Activated B cell treated with CpG ODN at 0.5 μM for 24 hours (primary cell): ENCODE results near the gene CTSC. TPM values are rescaled to one million over a fixed set of nuclear protein-coding genes. Genes with fewer than 3 reads are reported as not detected.

Experiments
- ATAC-seq: fragments of 200-7000 bp; cut with Tn5 transposase; one replicate; pipeline ENCODE4 v1.10.0; 2021; ENCODE audit warnings: low read depth, mild to moderate bottlenecking, moderate library complexity
- CTCF ChIA-PET: fragments of 350-600 bp; sonication (Branson Sonifier 250); formaldehyde crosslinking; loops from one replicate; lab custom pipeline; 2021; ENCODE audit warnings: antibody characterized with exemption; lab: Charles Lee
- POLR2A ChIA-PET: fragments of 350-600 bp; sonication (Branson Sonifier 250); formaldehyde crosslinking; loops from one replicate; lab custom pipeline; 2021; ENCODE audit warnings: antibody characterized with exemption; lab: Charles Lee
- DNase-seq: peaks from one replicate; pipeline ENCODE4 v3.0.0; 2022
- H3K27ac Mint-ChIP-seq: one replicate; pipeline ENCODE4 v1.8.0; 2020; ENCODE audit warnings: mixed read lengths
- H3K27me3 Mint-ChIP-seq: one replicate; pipeline ENCODE4 v1.8.0; 2021; ENCODE audit warnings: mixed read lengths
- H3K36me3 Mint-ChIP-seq: one replicate; pipeline ENCODE4 v1.8.0; 2021; ENCODE audit warnings: low read depth, mixed read lengths
- H3K4me1 Mint-ChIP-seq: one replicate; pipeline ENCODE4 v1.8.0; 2021; ENCODE audit warnings: mixed read lengths
- H3K4me3 Mint-ChIP-seq: one replicate; pipeline ENCODE4 v1.8.0; 2020; ENCODE audit warnings: mild to moderate bottlenecking, mixed read lengths
- H3K9me3 Mint-ChIP-seq: one replicate; pipeline ENCODE4 v1.8.0; 2020; ENCODE audit warnings: mixed read lengths
- CTCF ChIP-seq: fragments of 200-600 bp; IDR thresholded peaks from one replicate; pipeline ENCODE4 v1.8.0; 2022; ENCODE audit warnings: antibody characterized with exemption, mild to moderate bottlenecking
- intact Hi-C: fragments of 100-400 bp; cut with micrococcal nuclease; formaldehyde crosslinking; loops from one replicate; pipeline ENCODE4 v1.15.1; 2024
- total RNA-seq: library from RNA; stranded (reverse); gene quantifications from 2 replicates; pipeline ENCODE4 v1.2.3, GENCODE V29; 2022

The CTSC gene
- total RNA-seq, 1 donor from 2014 or later: 31.2 TPM

GRCh38 chr11:88313441-88313840, 24.1 kb downstream of the CTSC start:
- Mint-ChIP-seq H3K27me3 (no peaks in the 10 kb centered on the region), H3K27ac (no peak overlapping the region), H3K9me3 (no peaks in the 10 kb centered on the region), H3K4me3 (no peak overlapping the region), H3K36me3 (peaks cover 34% of the 10 kb centered on the region), H3K4me1 (peaks cover 3% of the 10 kb centered on the region)
- no peak for DNase-seq
- ChIA-PET CTCF (no interaction called here), POLR2A (no interaction called here)
- no peak for TF ChIP-seq CTCF
- intact Hi-C loops: no loop called here
- ATAC-seq: no peak

- no peaks in the 10 kb centered on the region for H3K27me3 Mint-ChIP-seq
- POLR2A ChIA-PET: no interaction called here
- H3K4me1 Mint-ChIP-seq: peaks cover 6% of the 10 kb centered on the region
- intact Hi-C loops: no loop called here
- ATAC-seq (no peak), DNase-seq (no peak)
- TF ChIP-seq CTCF: no peak
- H3K36me3 Mint-ChIP-seq: peaks cover 38% of the 10 kb centered on the region
- CTCF ChIA-PET: no interaction called here
- no peaks in the 10 kb centered on the region for H3K9me3 Mint-ChIP-seq
- H3K4me3 Mint-ChIP-seq: no peak overlapping the region
- no peak overlapping the region for H3K27ac Mint-ChIP-seq
Measured at GRCh38 chr11:88312628-88313027, 24.9 kb downstream of the CTSC start.

GRCh38 chr11:88310246-88310645, 27.3 kb downstream of the CTSC start:
- POLR2A ChIA-PET: no interaction called here
- ATAC-seq (no peak), DNase-seq (no peak)
- CTCF ChIA-PET: no interaction called here
- no peak overlapping the region for H3K4me3 Mint-ChIP-seq
- H3K9me3 Mint-ChIP-seq: no peaks in the 10 kb centered on the region
- peaks cover 6% of the 10 kb centered on the region for H3K4me1 Mint-ChIP-seq
- H3K27me3 Mint-ChIP-seq: no peaks in the 10 kb centered on the region
- H3K36me3 Mint-ChIP-seq: peaks cover 50% of the 10 kb centered on the region
- no peak overlapping the region for H3K27ac Mint-ChIP-seq
- no peak for TF ChIP-seq CTCF
- intact Hi-C loops: no loop called here

GRCh38 chr11:88308576-88308975, 29.0 kb downstream of the CTSC start:
- Mint-ChIP-seq H3K4me1 (peaks cover 6% of the 10 kb centered on the region), H3K27me3 (no peaks in the 10 kb centered on the region), H3K36me3 (peaks cover 60% of the 10 kb centered on the region), H3K27ac (no peak overlapping the region), H3K9me3 (no peaks in the 10 kb centered on the region), H3K4me3 (no peak overlapping the region)
- ATAC-seq (no peak), DNase-seq (no peak)
- intact Hi-C loops: no loop called here
- ChIA-PET POLR2A (no interaction called here), CTCF (no interaction called here)
- no peak for TF ChIP-seq CTCF

- ChIA-PET CTCF (no interaction called here), POLR2A (no interaction called here)
- Mint-ChIP-seq H3K27me3 (no peaks in the 10 kb centered on the region), H3K36me3 (peaks cover 62% of the 10 kb centered on the region), H3K27ac (no peak overlapping the region), H3K4me1 (peaks cover 10% of the 10 kb centered on the region), H3K9me3 (no peaks in the 10 kb centered on the region), H3K4me3 (no peak overlapping the region)
- ATAC-seq (no peak), DNase-seq (no peak)
- no peak for TF ChIP-seq CTCF
- intact Hi-C loops: no loop called here
Measured at GRCh38 chr11:88307749-88308425, 29.6 kb downstream of the CTSC start.
